IMR-90 (cell line): ENCODE measurements around the gene SMC1B. TPM values are rescaled to one million over a fixed set of nuclear protein-coding genes. Genes with fewer than 3 reads are reported as not detected.
A peak's percentile ranks its signal among the peaks of the same experiment; 100 is the strongest.

Experiments used
- ATAC-seq: fragments of 200-7000 bp; cut with Tn5 transposase; 2 replicates; pipeline ENCODE4 v1.9.1; 2020; ENCODE audit warnings: low read depth, mild to moderate bottlenecking, moderate library complexity
- BruUV-seq: library from RNA; stranded (reverse); fragments of 400-500 nt; replicated peaks from 2 replicates; lab custom pipeline; 2021; lab: Mats Ljungman, UMichigan
- CTCF ChIA-PET: fragments of 300-600 bp; formaldehyde crosslinking; extraction: SDS; loops from one replicate; lab custom pipeline; 2021; ENCODE audit warnings: antibody characterized with exemption; lab: Yijun Ruan, JAX
- POLR2A ChIA-PET: fragments of 300-600 bp; sonication (Branson Sonifier 250); formaldehyde crosslinking; loops from one replicate; lab custom pipeline; 2022; ENCODE audit warnings: antibody characterized with exemption; ENCODE audit not compliant: unreplicated experiment; lab: Charles Lee
- DNase-seq: peaks from one replicate; pipeline ENCODE4 v3.0.0; 2013
- H2AFZ ChIP-seq: replicated peaks from 2 replicates; pipeline ENCODE3; 2013; ENCODE audit warnings: low read length, mild to moderate bottlenecking; ENCODE audit not compliant: poor library complexity
- H2AK5ac ChIP-seq: 2 replicates; pipeline ENCODE4 v1.6.1; 2013; ENCODE audit warnings: low read depth, low read length, inconsistent platforms
- H2AK9ac ChIP-seq: replicated peaks from 2 replicates; pipeline ENCODE3; 2013; ENCODE audit warnings: mild to moderate bottlenecking, low read depth, low read length, moderate library complexity; ENCODE audit not compliant: poor library complexity
- H2BK120ac ChIP-seq: 2 replicates; pipeline ENCODE4 v1.6.1; 2013; ENCODE audit warnings: low read depth, low read length, inconsistent platforms
- H2BK15ac ChIP-seq: 3 replicates; pipeline ENCODE4 v1.6.1; 2013; ENCODE audit warnings: low read depth, low read length, inconsistent platforms
- H2BK20ac ChIP-seq: 2 replicates; pipeline ENCODE4 v1.6.1; 2013; ENCODE audit warnings: low read depth, mild to moderate bottlenecking, inconsistent platforms, low read length, moderate library complexity
- H2BK5ac ChIP-seq: 2 replicates; pipeline ENCODE4 v1.6.1; 2013; ENCODE audit warnings: mild to moderate bottlenecking, low read depth, low read length, inconsistent platforms; ENCODE audit not compliant: poor library complexity, severe bottlenecking
- H3K14ac ChIP-seq: replicated peaks from 2 replicates; pipeline ENCODE4 v1.6.1; 2013; ENCODE audit warnings: low read depth, low read length, inconsistent platforms
- H3K18ac ChIP-seq: 2 replicates; pipeline ENCODE4 v1.6.1; 2013; ENCODE audit warnings: low read depth, low read length, control low read depth
- H3K23ac ChIP-seq: 2 replicates; pipeline ENCODE4 v1.6.1; 2013; ENCODE audit warnings: low read depth, low read length, inconsistent platforms
- H3K27ac ChIP-seq: 2 replicates; pipeline ENCODE4 v1.5.1; 2013; ENCODE audit warnings: mild to moderate bottlenecking, control low read depth, low read length; ENCODE audit not compliant: insufficient read depth
- H3K27me3 ChIP-seq: 2 replicates; pipeline ENCODE4 v1.6.1; 2013; ENCODE audit warnings: low read length; ENCODE audit not compliant: control insufficient read depth, insufficient read depth
- H3K36me3 ChIP-seq: 2 replicates; pipeline ENCODE4 v1.6.1; 2013; ENCODE audit warnings: low read length, mixed read lengths; ENCODE audit not compliant: control insufficient read depth, insufficient read depth
- H3K4ac ChIP-seq: 2 replicates; pipeline ENCODE4 v1.6.1; 2013; ENCODE audit warnings: low read depth, low read length, inconsistent platforms
- H3K4me1 ChIP-seq: 2 replicates; pipeline ENCODE4 v1.6.1; 2013; ENCODE audit warnings: low read length, mixed read lengths; ENCODE audit not compliant: control insufficient read depth, insufficient read depth
- H3K4me2 ChIP-seq: 2 replicates; pipeline ENCODE4 v1.6.1; 2013; ENCODE audit warnings: low read depth, mild to moderate bottlenecking, control low read depth, low read length, moderate library complexity
- H3K4me3 ChIP-seq: 2 replicates; pipeline ENCODE4 v1.5.1; 2013; ENCODE audit warnings: low read depth, mild to moderate bottlenecking, control low read depth, low read length, moderate library complexity; ENCODE audit not compliant: insufficient read depth
- H3K56ac ChIP-seq: 2 replicates; pipeline ENCODE4 v1.6.1; 2013; ENCODE audit warnings: low read length, inconsistent platforms; ENCODE audit not compliant: insufficient read depth; ENCODE audit errors: extremely low read depth
- H3K79me1 ChIP-seq, 2 experiments: 2 replicates each; pipeline ENCODE4 v1.6.1; 2013; ENCODE audit warnings: low read length in 2 of 2, inconsistent platforms in 1 of 2, low read depth in 1 of 2
- H3K9ac ChIP-seq: 2 replicates; pipeline ENCODE4 v1.6.1; 2013; ENCODE audit warnings: low read depth, low read length, control low read depth
- H3K9me1 ChIP-seq: 2 replicates; pipeline ENCODE4 v1.6.1; 2013; ENCODE audit warnings: low read length, inconsistent platforms; ENCODE audit not compliant: insufficient read depth
- H3K9me3 ChIP-seq: 2 replicates; pipeline ENCODE4 v1.6.1; 2013; ENCODE audit warnings: low read length; ENCODE audit not compliant: control insufficient read depth, insufficient read depth
- H4K20me1 ChIP-seq: 2 replicates; pipeline ENCODE4 v1.6.1; 2013; ENCODE audit warnings: low read length, inconsistent platforms; ENCODE audit not compliant: insufficient read depth
- H4K5ac ChIP-seq: 2 replicates; pipeline ENCODE4 v1.6.1; 2013; ENCODE audit warnings: mild to moderate bottlenecking, low read depth, low read length, control low read depth
- H4K8ac ChIP-seq, 2 experiments: 2 replicates each; pipeline ENCODE4 v1.6.1; 2013; ENCODE audit warnings: low read depth in 2 of 2, low read length in 2 of 2, control low read depth in 1 of 2, inconsistent platforms in 1 of 2
- H4K91ac ChIP-seq: 2 replicates; pipeline ENCODE4 v1.6.1; 2013; ENCODE audit warnings: low read depth, low read length, inconsistent platforms; ENCODE audit not compliant: insufficient read depth
- BHLHE40 ChIP-seq: fragments of 150-350 bp; IDR thresholded peaks from 2 replicates; pipeline ENCODE4 v1.6.1; 2016; ENCODE audit warnings: mild to moderate bottlenecking, low read depth, low read length
- CEBPB ChIP-seq: IDR thresholded peaks from 2 replicates; pipeline ENCODE4 v1.6.1; 2012; ENCODE audit warnings: low read depth, low read length, improper control_type of control experiment
- CTCF ChIP-seq: conservative IDR thresholded peaks from 2 replicates; pipeline ENCODE4 v1.5.1; 2012; ENCODE audit warnings: mild to moderate bottlenecking, low read depth, low read length, improper control_type of control experiment
- ELK1 ChIP-seq: fragments of 150-350 bp; IDR thresholded peaks from 2 replicates; pipeline ENCODE4 v1.6.1; 2016; ENCODE audit warnings: low read depth, mild to moderate bottlenecking, low read length, moderate library complexity, borderline replicate concordance
- FOS ChIP-seq: fragments of 150-350 bp; IDR thresholded peaks from 2 replicates; pipeline ENCODE4 v1.6.1; 2016; ENCODE audit warnings: low read depth, low read length
- MAZ ChIP-seq: IDR thresholded peaks from 2 replicates; pipeline ENCODE4 v1.6.1; 2012; ENCODE audit warnings: low read depth, mild to moderate bottlenecking, low read length, improper control_type of control experiment, moderate library complexity, borderline replicate concordance
- MXI1 ChIP-seq: IDR thresholded peaks from 2 replicates; pipeline ENCODE4 v1.6.1; 2012; ENCODE audit warnings: low read depth, mild to moderate bottlenecking, low read length, moderate library complexity, borderline replicate concordance
- NFE2L2 ChIP-seq: fragments of 150-350 bp; IDR thresholded peaks from 2 replicates; pipeline ENCODE4 v1.6.1; 2016; ENCODE audit warnings: low read depth, mild to moderate bottlenecking, low read length
- RAD21 ChIP-seq: IDR thresholded peaks from 2 replicates; pipeline ENCODE4 v1.6.1; 2012; ENCODE audit warnings: low read length, improper control_type of control experiment
- RCOR1 ChIP-seq: IDR thresholded peaks from 2 replicates; pipeline ENCODE4 v1.6.1; 2012; ENCODE audit warnings: mild to moderate bottlenecking, low read length, improper control_type of control experiment; ENCODE audit not compliant: insufficient replicate concordance
- RFX5 ChIP-seq: IDR thresholded peaks from 2 replicates; pipeline ENCODE4 v1.8.0; 2012; ENCODE audit warnings: low read depth, mild to moderate bottlenecking, low read length, moderate library complexity
- SMC3 ChIP-seq: fragments of 150-350 bp; IDR thresholded peaks from 2 replicates; pipeline ENCODE4 v1.6.1; 2016; ENCODE audit warnings: low read depth, mild to moderate bottlenecking, antibody characterized with exemption, low read length, moderate library complexity
- WGBS, 2 experiments: methylation state at CpG; one replicate each; pipeline versions ENCODE4 v1.1.5 to v1.1.7; 2013; ENCODE audit warnings: missing lambda C conversion rate in 2 of 2; ENCODE audit not compliant: insufficient read length in 1 of 2; ENCODE audit errors: extremely low coverage in 2 of 2; 5-methylcytosine and 5-hydroxymethylcytosine counted together
- dilution Hi-C: fragments of 300-500 bp; cut with HindIII; formaldehyde crosslinking; loops from one replicate; pipeline ENCODE4 v1.14.3; 2018; ENCODE audit warnings: low sequenced_read_pairs; ENCODE audit not compliant: unreplicated experiment
- in situ Hi-C: fragments of 300-500 bp; cut with MboI; formaldehyde crosslinking; loops from 3 replicates; pipeline ENCODE4 v1.14.3; 2019; ENCODE audit warnings: low sequenced_read_pairs, inconsistent platforms, mixed read lengths
- intact Hi-C: fragments of 100-400 bp; cut with micrococcal nuclease; formaldehyde crosslinking; loops from 2 replicates; pipeline ENCODE4 v1.10.0; 2022
- polyA plus RNA-seq, 3 experiments: library from polyadenylated mRNA; depleted of rRNA; stranded (reverse); fragments of >200 nt; gene quantifications; 2 replicates each; pipeline ENCODE4 v1.2.3, GENCODE V29; 2012; ENCODE audit warnings: low replicate concordance in 1 of 3
- total RNA-seq: library from RNA; depleted of rRNA; stranded (reverse); fragments of >200 nt; gene quantifications from 2 replicates; pipeline ENCODE4 v1.2.3, GENCODE V29; 2012
- TF ChIP-seq, protein P1 (sequence below): fragments of 150-350 bp; IDR thresholded peaks from 2 replicates; pipeline ENCODE4 v1.6.1; 2017; ENCODE audit warnings: mild to moderate bottlenecking, antibody characterized with exemption, low read length, low read depth

SMC1B gene
- total and polyA plus RNA-seq, 2 of the 4 experiments (the other 2 are of a cell fraction) = not detected

GRCh38 chr22:45459235-45459634 lies 45.8 kb upstream of the SMC1B start:
- Histone ChIP-seq H3K36me3 (no peaks in the 10 kb centered on the region), H3K9me1 (0 out of 2 replicates have a peak, but pooled peaks cover 7% of the 10 kb centered on the region), H4K5ac (peak overlapping the region; percentile 53; the same call in 1 of the 2 replicates), H3K56ac (no peak overlapping the region), H2BK15ac (peak overlapping the region; percentile 71; the same call in 1 of the 3 replicates), H2BK5ac (no peak overlapping the region), H3K4ac (0 out of 2 replicates have a peak overlapping the region, but pooled peaks have one; percentile 21), H4K91ac (0 out of 2 replicates have a peak overlapping the region, but pooled peaks have one; percentile 4), H2AFZ (no peak overlapping the region), H3K27me3 (no peaks in the 10 kb centered on the region), H3K4me1 (peaks cover 12% of the 10 kb centered on the region; the same call in 1 of the 2 replicates), H4K8ac (no peak overlapping the region), H3K27ac (no peak overlapping the region; the same call in 1 of the 2 replicates), H2BK120ac (0 out of 2 replicates have a peak overlapping the region, but pooled peaks have one; percentile 33), H3K23ac (no peak overlapping the region), H3K4me3 (no peak overlapping the region), H4K20me1 (no peaks in the 10 kb centered on the region), H3K9ac (no peak overlapping the region), H3K9me3 (no peaks in the 10 kb centered on the region), H3K4me2 (no peak overlapping the region), H3K18ac (peak overlapping the region; percentile 83; the same call in 1 of the 2 replicates), H2AK9ac (no peak overlapping the region), H3K14ac (no peak overlapping the region), H2BK20ac (no peak overlapping the region), H3K79me1 (no peaks in the 10 kb centered on the region), H2AK5ac (peak overlapping the region; percentile 54; the same call in 1 of the 2 replicates)
- POLR2A ChIA-PET = no interaction called here
- dilution Hi-C loops (no loop called here), in situ Hi-C loops (no loop called here), intact Hi-C loops (no loop called here)
- CTCF ChIA-PET = no interaction called here
- no peak for TF ChIP-seq MAZ
- no peak for TF ChIP-seq NFE2L2
- no peak for TF ChIP-seq RCOR1
- no peak for TF ChIP-seq BHLHE40
- no peak for TF ChIP-seq ELK1
- TF ChIP-seq MXI1 = no peak
- TF ChIP-seq RAD21 = no peak
- TF ChIP-seq, protein P1, sequence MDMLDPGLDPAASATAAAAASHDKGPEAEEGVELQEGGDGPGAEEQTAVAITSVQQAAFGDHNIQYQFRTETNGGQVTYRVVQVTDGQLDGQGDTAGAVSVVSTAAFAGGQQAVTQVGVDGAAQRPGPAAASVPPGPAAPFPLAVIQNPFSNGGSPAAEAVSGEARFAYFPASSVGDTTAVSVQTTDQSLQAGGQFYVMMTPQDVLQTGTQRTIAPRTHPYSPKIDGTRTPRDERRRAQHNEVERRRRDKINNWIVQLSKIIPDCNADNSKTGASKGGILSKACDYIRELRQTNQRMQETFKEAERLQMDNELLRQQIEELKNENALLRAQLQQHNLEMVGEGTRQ = no peak
- TF ChIP-seq RFX5 = no peak
- TF ChIP-seq CEBPB = no peak
- TF ChIP-seq CTCF = no peak
- TF ChIP-seq FOS = no peak
- no peak for TF ChIP-seq SMC3
- ATAC-seq (no peak), DNase-seq (no peak)
- BruUV-seq = no TSS peak
- 77% methylated on average over 3 of the region's 8 CpGs; no CpG with 5 or more reads in 1 of the 2 experiments for WGBS, 2 experiments
